Liver (tissue), 9 donors: ENCODE data around the gene CLEC5A. TPM values are rescaled to one million over a fixed set of nuclear protein-coding genes. Genes with fewer than 3 reads are reported as not detected.
"Not testable (repeated sequence)": the region's sequence is repeated elsewhere in the genome, so short reads cannot be mapped to it uniquely, and the experiment has no call there.

Source experiments
- DNase-seq: peaks from one replicate; pipeline ENCODE4 v3.0.0-alpha.2; 2017; ENCODE audit warnings: low spot score
- H3K27ac ChIP-seq, 2 donors: one replicate each; pipeline ENCODE4 v1.7.0; 2013; ENCODE audit warnings: inconsistent platforms in 2 of 2, low read length in 2 of 2, control low read depth in 1 of 2, low read depth in 1 of 2, mild to moderate bottlenecking in 1 of 2
- H3K27me3 ChIP-seq, 4 donors: one replicate each; pipeline versions ENCODE4 v1.6.1 to v1.7.0; 2013; ENCODE audit warnings: low read length in 3 of 4, inconsistent platforms in 1 of 4, mild to moderate bottlenecking in 1 of 4, moderate library complexity in 1 of 4; ENCODE audit not compliant: control insufficient read depth in 4 of 4, insufficient read depth in 4 of 4
- H3K36me3 ChIP-seq, 4 donors: one replicate each; pipeline versions ENCODE4 v1.6.1 to v1.7.0; 2013; ENCODE audit warnings: low read length in 3 of 4, mild to moderate bottlenecking in 3 of 4, low read depth in 1 of 4, moderate library complexity in 1 of 4; ENCODE audit not compliant: control insufficient read depth in 4 of 4, insufficient read depth in 3 of 4
- H3K4me1 ChIP-seq, 4 donors: one replicate each; pipeline versions ENCODE4 v1.6.1 to v1.7.0; 2013; ENCODE audit warnings: low read length in 3 of 4, mild to moderate bottlenecking in 3 of 4, moderate library complexity in 1 of 4; ENCODE audit not compliant: control insufficient read depth in 4 of 4, insufficient read depth in 4 of 4
- H3K4me3 ChIP-seq, 3 donors: one replicate each; pipeline versions ENCODE4 v1.6.1 to v1.7.0; 2013; ENCODE audit warnings: low read length in 3 of 3, control low read depth in 1 of 3, low read depth in 1 of 3, mild to moderate bottlenecking in 1 of 3
- H3K9ac ChIP-seq, 2 donors: one replicate each; pipeline ENCODE4 v1.7.0; 2013; ENCODE audit warnings: low read length in 2 of 2, mild to moderate bottlenecking in 2 of 2, moderate library complexity in 2 of 2, control low read depth in 1 of 2, low read depth in 1 of 2
- H3K9me3 ChIP-seq, 4 donors: one replicate each; pipeline versions ENCODE4 v1.6.1 to v1.7.0; 2013; ENCODE audit warnings: low read length in 3 of 4; ENCODE audit not compliant: control insufficient read depth in 4 of 4
- ATF3 ChIP-seq: IDR thresholded peaks from 2 replicates; pipeline ENCODE4 v1.6.1; 2016; ENCODE audit warnings: antibody characterized with exemption
- EGR1 ChIP-seq, 2 donors: IDR thresholded peaks; 2 replicates each; pipeline ENCODE4 v1.6.1; 2016 to 2018; ENCODE audit warnings: antibody characterized with exemption in 2 of 2, low read depth in 2 of 2
- HNF4A ChIP-seq, 2 donors: conservative IDR thresholded peaks; 2 replicates each; pipeline ENCODE4 v1.6.1; 2016; ENCODE audit warnings: antibody characterized with exemption in 2 of 2, mild to moderate bottlenecking in 2 of 2
- HNF4G ChIP-seq: IDR thresholded peaks from 2 replicates; pipeline ENCODE4 v1.6.1; 2016; ENCODE audit warnings: antibody characterized with exemption
- JUND ChIP-seq, 2 donors: IDR thresholded peaks; 2 replicates each; pipeline ENCODE4 v1.6.1; 2016; ENCODE audit warnings: antibody characterized with exemption in 2 of 2
- MAX ChIP-seq: IDR thresholded peaks from 2 replicates; pipeline ENCODE4 v1.6.1; 2016; ENCODE audit warnings: antibody characterized with exemption
- NR2F2 ChIP-seq: IDR thresholded peaks from 2 replicates; pipeline ENCODE4 v1.6.1; 2016; ENCODE audit warnings: antibody characterized with exemption
- RAD21 ChIP-seq, 2 donors: IDR thresholded peaks; 2 replicates each; pipeline ENCODE4 v1.6.1; 2016; ENCODE audit warnings: antibody characterized with exemption in 2 of 2, mild to moderate bottlenecking in 2 of 2
- REST ChIP-seq: IDR thresholded peaks from 2 replicates; pipeline ENCODE4 v1.6.1; 2016; ENCODE audit warnings: antibody characterized with exemption, mild to moderate bottlenecking
- RXRA ChIP-seq, 2 donors: IDR thresholded peaks; 2 replicates each; pipeline ENCODE4 v1.6.1; 2017 to 2018; ENCODE audit warnings: antibody characterized with exemption in 2 of 2, mild to moderate bottlenecking in 1 of 2
- TAF1 ChIP-seq: conservative IDR thresholded peaks from 2 replicates; pipeline ENCODE4 v1.6.1; 2016; ENCODE audit warnings: antibody characterized with exemption, mild to moderate bottlenecking
- YY1 ChIP-seq: IDR thresholded peaks from 2 replicates; pipeline ENCODE4 v1.6.1; 2016; ENCODE audit warnings: antibody characterized with exemption, mild to moderate bottlenecking
- WGBS: extraction: QIAGEN DNeasy Blood & Tissue Kit; methylation state at CpG from one replicate; pipeline ENCODE4 v1.1.7; 2013; 5-methylcytosine and 5-hydroxymethylcytosine counted together
- polyA plus RNA-seq, 2 donors: library from polyadenylated mRNA; stranded (reverse) in 1 of 2; unstranded in 1 of 2; fragments of 200-250 nt in 1 of 2; fragments of >200 nt in 1 of 2; fragmentation: Nextera tagmentation in 1 of 2; extraction: Ambion mirVana in 1 of 2; gene quantifications; one replicate each; pipeline versions ENCODE4 v1.2.1 to v1.2.3, GENCODE V29; 2013 to 2015
- total RNA-seq, 2 donors: library from RNA; depleted of rRNA; stranded (reverse); fragments of >200 nt; gene quantifications; one replicate each; pipeline ENCODE4 v1.2.3, GENCODE V29; 2014
- donor health status: healthy.
- donor health status: healthy.
- donor health status: healthy.
- donor health status: healthy.
- donor health status: healthy.

Gene CLEC5A
- total and polyA plus RNA-seq, 4 donors = 0.10 to 2.9 (median 0.33) TPM

GRCh38 chr7:141990011-141990725 lies 43.4 kb upstream of the CLEC5A start:
- H3K9ac ChIP-seq = no peak overlapping the region
- no peak overlapping the region for H3K4me3 ChIP-seq
- no peak overlapping the region for H3K27ac ChIP-seq
- H3K27me3 ChIP-seq = peaks cover 0 to 2% (median 0%) of the 10 kb centered on the region in 4 donors
- no peaks in the 10 kb centered on the region for H3K4me1 ChIP-seq
- WGBS = 66% methylated on average over 2 of the region's 2 CpGs
- DNase-seq = no peak
- no peaks in the 10 kb centered on the region for H3K9me3 ChIP-seq
- H3K36me3 ChIP-seq = no peaks in the 10 kb centered on the region
- no peak for TF ChIP-seq REST
- TF ChIP-seq JUND (IDR thresholded peaks at IDR 0.05) = no peak
- no peak for TF ChIP-seq RAD21 (IDR thresholded peaks at IDR 0.05)
- no peak for TF ChIP-seq ATF3
- TF ChIP-seq NR2F2 = no peak
- TF ChIP-seq HNF4A (conservative IDR thresholded peaks at IDR 0.05) = no peak
- no peak for TF ChIP-seq MAX

GRCh38 chr7:141987803-141988202 lies 41.0 kb upstream of the CLEC5A start:
- H3K36me3 ChIP-seq, H3K9me3 ChIP-seq, H3K27me3 ChIP-seq, DNase-seq, H3K4me1 ChIP-seq, H3K27ac ChIP-seq, H3K4me3 ChIP-seq, H3K9ac ChIP-seq: not testable (repeated sequence)
- 72% methylated on average over 4 of the region's 4 CpGs for WGBS

- H3K4me3 ChIP-seq = no peak overlapping the region
- H3K27ac ChIP-seq = no peak overlapping the region
- WGBS = 75% methylated on average over 2 of the region's 2 CpGs
- no peaks in the 10 kb centered on the region for H3K4me1 ChIP-seq
- H3K36me3 ChIP-seq = no peaks in the 10 kb centered on the region
- H3K9me3 ChIP-seq = no peaks in the 10 kb centered on the region
- no peak for DNase-seq
- H3K27me3 ChIP-seq = peaks cover 0 to 2% (median 0%) of the 10 kb centered on the region in 4 donors
- TF ChIP-seq TAF1 (no peak), EGR1 (IDR thresholded peaks at IDR 0.05; ENCODE audit: low read depth in 2 of 2) (no peak), NR2F2 (no peak), RXRA (IDR thresholded peaks at IDR 0.05) (no peak), REST (no peak), RAD21 (IDR thresholded peaks at IDR 0.05) (no peak), YY1 (no peak), HNF4G (no peak)
- H3K9ac ChIP-seq = no peak overlapping the region
Observed at GRCh38 chr7:141986923-141987322, 40.1 kb upstream of the CLEC5A start.

- H3K9me3 ChIP-seq, H3K27ac ChIP-seq, H3K36me3 ChIP-seq, H3K27me3 ChIP-seq, H3K4me3 ChIP-seq, H3K9ac ChIP-seq, H3K4me1 ChIP-seq, DNase-seq: not testable (repeated sequence)
- 89% methylated on average over 8 of the region's 13 CpGs for WGBS
Observed at GRCh38 chr7:141985926-141986325, 39.2 kb upstream of the CLEC5A start.
